ENCODE data around the gene CLK4.

DNA sequence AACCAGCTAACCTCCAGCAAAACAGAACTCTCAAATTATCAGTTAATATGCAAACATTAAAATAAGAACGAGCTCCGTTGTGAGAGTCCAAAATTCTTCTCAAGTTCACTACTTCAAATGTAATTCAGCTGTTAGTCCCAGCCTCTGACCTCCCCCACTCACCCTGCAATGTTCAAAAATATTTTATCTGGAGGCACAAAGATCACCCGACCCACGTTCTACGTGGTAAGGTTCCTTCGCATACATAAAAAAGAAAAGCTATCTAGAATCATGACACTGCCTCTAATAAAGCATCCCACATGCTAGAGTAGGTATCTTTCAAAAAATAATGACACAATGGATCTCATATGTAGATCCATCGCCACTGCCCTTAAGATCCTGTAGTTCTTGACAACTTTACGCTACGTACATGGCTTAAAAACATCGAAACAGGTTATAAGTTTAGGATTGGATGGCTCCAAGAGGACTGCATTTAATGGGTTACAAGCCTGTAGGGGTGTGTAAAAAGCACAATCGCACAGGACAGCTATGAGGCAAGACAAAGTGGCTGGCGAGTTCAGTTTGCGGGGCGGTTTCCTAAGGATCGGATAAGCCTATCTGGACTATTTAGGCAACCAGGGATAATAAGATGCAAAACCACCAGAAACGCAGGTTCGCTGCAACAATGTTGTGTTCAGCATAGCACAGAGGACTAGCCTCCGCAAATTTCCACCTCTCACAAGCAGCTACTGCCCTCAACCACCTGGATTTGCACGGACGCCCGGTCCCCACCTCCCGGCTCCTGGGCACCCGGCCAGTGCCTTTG is 969 bp downstream of the CLK4 start:
- TF ChIP-seq, protein P1, sequence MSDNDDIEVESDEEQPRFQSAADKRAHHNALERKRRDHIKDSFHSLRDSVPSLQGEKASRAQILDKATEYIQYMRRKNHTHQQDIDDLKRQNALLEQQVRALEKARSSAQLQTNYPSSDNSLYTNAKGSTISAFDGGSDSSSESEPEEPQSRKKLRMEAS (IDR thresholded peaks at IDR 0.05): no peak
- TF ChIP-seq, protein P2, sequence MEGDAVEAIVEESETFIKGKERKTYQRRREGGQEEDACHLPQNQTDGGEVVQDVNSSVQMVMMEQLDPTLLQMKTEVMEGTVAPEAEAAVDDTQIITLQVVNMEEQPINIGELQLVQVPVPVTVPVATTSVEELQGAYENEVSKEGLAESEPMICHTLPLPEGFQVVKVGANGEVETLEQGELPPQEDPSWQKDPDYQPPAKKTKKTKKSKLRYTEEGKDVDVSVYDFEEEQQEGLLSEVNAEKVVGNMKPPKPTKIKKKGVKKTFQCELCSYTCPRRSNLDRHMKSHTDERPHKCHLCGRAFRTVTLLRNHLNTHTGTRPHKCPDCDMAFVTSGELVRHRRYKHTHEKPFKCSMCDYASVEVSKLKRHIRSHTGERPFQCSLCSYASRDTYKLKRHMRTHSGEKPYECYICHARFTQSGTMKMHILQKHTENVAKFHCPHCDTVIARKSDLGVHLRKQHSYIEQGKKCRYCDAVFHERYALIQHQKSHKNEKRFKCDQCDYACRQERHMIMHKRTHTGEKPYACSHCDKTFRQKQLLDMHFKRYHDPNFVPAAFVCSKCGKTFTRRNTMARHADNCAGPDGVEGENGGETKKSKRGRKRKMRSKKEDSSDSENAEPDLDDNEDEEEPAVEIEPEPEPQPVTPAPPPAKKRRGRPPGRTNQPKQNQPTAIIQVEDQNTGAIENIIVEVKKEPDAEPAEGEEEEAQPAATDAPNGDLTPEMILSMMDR (IDR thresholded peaks at IDR 0.05 in 2 of 3, conservative IDR thresholded peaks at IDR 0.05 in 1 of 3; ENCODE audit: borderline replicate concordance in 1 of 3, insufficient read depth in 1 of 3, low read depth in 2 of 3, low read length in 2 of 3): no peak
